Dendritic cell treated with granulocyte-macrophage colony-stimulating factor and Interleukin-4, amounts not matched to agents 40 ng/mL and 50 ng/mL, for 4 days (primary cell): ENCODE results near the gene PTPRN2.
"Not testable (repeated sequence)": the region's sequence is repeated elsewhere in the genome, so short reads cannot be mapped to it uniquely, and the experiment has no call there.

Experiments
- H3K27ac Mint-ChIP-seq: one replicate; pipeline ENCODE4 v1.8.0; 2022; ENCODE audit warnings: mild to moderate bottlenecking, mixed read lengths
- H3K27me3 Mint-ChIP-seq: one replicate; pipeline ENCODE4 v1.8.0; 2022; ENCODE audit warnings: mild to moderate bottlenecking, mixed read lengths
- H3K36me3 Mint-ChIP-seq: one replicate; pipeline ENCODE4 v1.8.0; 2022; ENCODE audit warnings: low read depth, mixed read lengths
- H3K4me1 Mint-ChIP-seq: one replicate; pipeline ENCODE4 v1.8.0; 2022; ENCODE audit warnings: low read depth, mixed read lengths
- H3K4me3 Mint-ChIP-seq: one replicate; pipeline ENCODE4 v1.8.0; 2022; ENCODE audit warnings: mild to moderate bottlenecking, moderate library complexity, mixed read lengths
- H3K9me3 Mint-ChIP-seq: one replicate; pipeline ENCODE4 v1.8.0; 2022; ENCODE audit warnings: mixed read lengths
- intact Hi-C: fragments of 100-400 bp; cut with micrococcal nuclease; formaldehyde crosslinking; loops from one replicate; pipeline ENCODE4 v1.15.0; 2022

PTPRN2 gene

DNA sequence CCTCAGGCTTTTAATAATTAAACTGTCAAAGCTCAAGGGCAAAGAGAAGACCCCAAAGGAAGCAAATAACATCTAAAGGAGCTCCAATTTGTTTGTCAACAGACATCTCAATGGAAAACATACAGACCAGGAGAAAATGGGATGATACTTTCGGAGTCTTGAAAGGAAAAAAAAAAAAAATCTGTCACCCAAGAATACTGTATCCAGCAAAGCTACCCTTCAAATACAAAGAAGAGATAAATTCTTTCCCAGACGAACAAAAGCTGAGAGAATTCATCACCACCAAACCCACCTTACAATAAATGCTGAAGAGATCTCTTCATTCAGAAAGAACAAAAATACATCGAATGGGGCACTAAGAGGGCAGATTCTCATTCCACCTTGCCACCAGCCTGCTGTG lies 232.8 kb downstream of the PTPRN2 start:
- H3K36me3 Mint-ChIP-seq: no peaks in the 10 kb centered on the region
- no peaks in the 10 kb centered on the region for H3K27me3 Mint-ChIP-seq
- H3K9me3 Mint-ChIP-seq: no peaks in the 10 kb centered on the region

GRCh38 chr7:158353606-158354570 lies 233.7 kb downstream of the PTPRN2 start:
- intact Hi-C loops: no loop called here
- no peaks in the 10 kb centered on the region for H3K36me3 Mint-ChIP-seq
- no peaks in the 10 kb centered on the region for H3K9me3 Mint-ChIP-seq
- H3K4me3 Mint-ChIP-seq: no peak overlapping the region
- H3K4me1 Mint-ChIP-seq: no peaks in the 10 kb centered on the region
- no peak overlapping the region for H3K27ac Mint-ChIP-seq
- no peaks in the 10 kb centered on the region for H3K27me3 Mint-ChIP-seq

More for the DNA sequence above, 232.8 kb downstream of the PTPRN2 start:
- intact Hi-C loops: no loop called here
- H3K4me3 Mint-ChIP-seq: no peak overlapping the region
- H3K27ac Mint-ChIP-seq: no peak overlapping the region
- H3K4me1 Mint-ChIP-seq: no peaks in the 10 kb centered on the region

DNA sequence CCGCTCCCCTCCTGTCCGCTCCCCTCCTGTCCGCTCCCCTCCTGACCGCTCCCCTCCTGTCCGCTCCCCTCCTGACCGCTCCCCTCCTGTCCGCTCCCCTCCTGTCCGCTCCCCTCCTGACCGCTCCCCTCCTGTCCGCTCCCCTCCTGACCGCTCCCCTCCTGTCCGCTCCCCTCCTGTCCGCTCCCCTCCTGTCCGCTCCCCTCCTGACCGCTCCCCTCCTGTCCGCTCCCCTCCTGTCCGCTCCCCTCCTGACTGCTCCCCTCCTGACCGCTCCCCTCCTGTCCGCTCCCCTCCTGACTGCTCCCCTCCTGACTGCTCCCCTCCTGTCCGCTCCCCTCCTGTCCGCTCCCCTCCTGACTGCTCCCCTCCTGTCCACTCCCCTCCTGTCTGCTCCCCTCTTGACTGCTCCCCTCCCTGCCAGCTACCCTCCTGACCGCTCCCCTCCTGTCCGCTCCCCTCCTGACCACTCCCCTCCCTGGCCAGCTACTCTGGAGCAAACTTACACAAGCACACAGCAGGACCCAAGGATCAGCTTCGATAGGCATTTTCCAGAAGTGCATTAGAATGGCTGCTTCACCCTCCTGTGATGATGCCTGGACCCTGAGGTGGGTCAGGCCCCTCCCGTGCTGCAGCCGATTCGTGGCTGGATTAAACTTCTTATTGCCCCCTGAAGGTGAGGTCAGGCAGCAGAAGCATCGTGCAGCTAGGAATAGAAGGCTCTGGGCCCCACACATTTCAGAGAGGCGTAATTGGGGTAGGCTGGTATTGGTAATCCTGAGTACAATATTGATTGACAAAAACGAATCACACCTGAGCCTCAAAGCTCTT lies 235.5 kb downstream of the PTPRN2 start:
- H3K4me1 Mint-ChIP-seq, H3K4me3 Mint-ChIP-seq, H3K36me3 Mint-ChIP-seq, H3K9me3 Mint-ChIP-seq, H3K27ac Mint-ChIP-seq, intact Hi-C loops, H3K27me3 Mint-ChIP-seq: not testable (repeated sequence)

DNA sequence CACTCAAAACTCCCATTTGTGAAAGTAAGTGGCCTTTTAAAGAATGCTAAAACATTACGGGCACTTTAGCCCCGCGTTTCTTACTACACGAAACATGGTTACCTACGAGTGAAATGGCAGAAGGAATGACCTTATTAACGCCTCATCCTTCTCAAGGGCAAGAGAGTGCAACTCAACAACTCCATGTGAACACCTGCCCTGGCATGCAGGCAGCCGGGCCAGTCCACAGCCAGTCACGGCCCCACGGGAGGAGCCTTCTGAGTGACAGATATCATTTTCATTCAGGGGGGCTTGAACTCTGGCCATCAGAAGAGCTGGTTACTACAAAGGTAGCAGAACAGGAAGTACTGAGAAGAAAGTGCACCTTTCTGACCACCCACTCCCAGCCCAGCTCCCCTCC lies 236.1 kb downstream of the PTPRN2 start:
- Mint-ChIP-seq H3K27me3 (no peaks in the 10 kb centered on the region), H3K4me1 (no peaks in the 10 kb centered on the region), H3K27ac (no peak overlapping the region), H3K4me3 (no peak overlapping the region), H3K9me3 (no peaks in the 10 kb centered on the region), H3K36me3 (no peaks in the 10 kb centered on the region)
- intact Hi-C loops: no loop called here

DNA sequence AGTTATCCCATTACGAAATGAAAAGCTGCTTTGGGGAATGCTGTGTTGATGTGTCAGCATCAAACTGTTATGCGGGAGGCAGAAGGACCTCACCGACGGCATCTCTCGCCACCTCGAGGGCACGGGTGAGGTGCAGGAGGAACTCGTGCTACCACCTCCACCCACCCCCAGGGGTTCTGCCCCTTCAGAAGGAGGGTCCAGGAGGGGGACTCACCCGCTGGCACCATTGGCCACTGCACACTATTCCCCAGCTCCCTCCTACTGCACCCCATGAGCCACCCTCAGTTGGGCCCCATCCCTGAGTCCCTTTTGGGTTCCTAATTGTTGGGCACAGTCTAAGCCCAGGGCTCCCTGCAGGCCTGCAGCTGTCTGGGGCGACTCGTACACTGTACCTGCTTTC lies 236.6 kb downstream of the PTPRN2 start:
- Mint-ChIP-seq H3K9me3 (no peaks in the 10 kb centered on the region), H3K27me3 (no peaks in the 10 kb centered on the region), H3K4me3 (no peak overlapping the region), H3K36me3 (no peaks in the 10 kb centered on the region), H3K4me1 (no peaks in the 10 kb centered on the region), H3K27ac (no peak overlapping the region)
- intact Hi-C loops: no loop called here

- Mint-ChIP-seq H3K4me1 (no peaks in the 10 kb centered on the region), H3K36me3 (no peaks in the 10 kb centered on the region), H3K9me3 (no peaks in the 10 kb centered on the region), H3K27me3 (no peaks in the 10 kb centered on the region), H3K4me3 (no peak overlapping the region), H3K27ac (no peak overlapping the region)
- intact Hi-C loops: no loop called here
Measured at GRCh38 chr7:158350166-158350900, 237.3 kb downstream of the PTPRN2 start.

DNA sequence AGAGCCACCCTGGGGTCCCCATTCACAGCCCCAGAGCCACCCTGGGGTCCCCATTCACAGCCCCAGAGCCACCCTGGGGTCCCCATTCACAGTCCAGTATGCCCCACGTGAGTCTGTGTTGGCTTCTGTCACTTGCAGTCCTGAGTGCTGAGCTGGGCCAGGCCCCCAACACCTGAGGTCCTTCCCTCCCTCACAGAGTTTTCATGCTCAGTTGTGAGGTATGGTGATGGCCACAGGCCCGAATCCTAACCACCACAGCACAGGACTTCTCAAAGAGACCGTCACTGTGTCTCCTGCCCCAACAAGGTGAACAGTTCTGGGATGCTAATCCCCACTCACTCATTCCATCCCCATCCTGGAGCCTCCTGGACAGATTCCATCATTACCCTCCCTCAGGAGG lies 239.2 kb downstream of the PTPRN2 start:
- Mint-ChIP-seq H3K36me3 (no peaks in the 10 kb centered on the region), H3K27me3 (no peaks in the 10 kb centered on the region), H3K27ac (no peak overlapping the region), H3K4me3 (no peak overlapping the region), H3K9me3 (no peaks in the 10 kb centered on the region), H3K4me1 (no peaks in the 10 kb centered on the region)
- intact Hi-C loops: no loop called here

DNA sequence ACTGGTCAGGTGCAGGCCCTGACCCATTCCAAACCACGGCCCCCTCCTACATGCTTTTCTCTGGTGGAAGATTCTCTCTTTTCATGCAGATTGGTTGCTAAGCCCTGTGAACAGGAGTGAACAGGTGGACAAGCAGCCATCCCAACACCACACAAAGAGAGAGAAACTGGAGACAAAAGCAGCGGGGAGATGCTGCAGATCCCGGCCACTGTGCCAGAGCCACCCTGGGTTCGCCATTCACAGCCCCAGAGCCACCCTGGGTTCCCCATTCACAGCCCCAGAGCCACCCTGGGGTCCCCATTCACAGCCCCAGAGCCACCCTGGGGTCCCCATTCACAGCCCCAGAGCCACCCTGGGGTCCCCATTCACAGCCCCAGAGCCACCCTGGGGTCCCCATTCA lies 239.6 kb downstream of the PTPRN2 start:
- H3K36me3 Mint-ChIP-seq, H3K9me3 Mint-ChIP-seq, H3K27ac Mint-ChIP-seq, H3K4me3 Mint-ChIP-seq, H3K27me3 Mint-ChIP-seq, intact Hi-C loops, H3K4me1 Mint-ChIP-seq: not testable (repeated sequence)

DNA sequence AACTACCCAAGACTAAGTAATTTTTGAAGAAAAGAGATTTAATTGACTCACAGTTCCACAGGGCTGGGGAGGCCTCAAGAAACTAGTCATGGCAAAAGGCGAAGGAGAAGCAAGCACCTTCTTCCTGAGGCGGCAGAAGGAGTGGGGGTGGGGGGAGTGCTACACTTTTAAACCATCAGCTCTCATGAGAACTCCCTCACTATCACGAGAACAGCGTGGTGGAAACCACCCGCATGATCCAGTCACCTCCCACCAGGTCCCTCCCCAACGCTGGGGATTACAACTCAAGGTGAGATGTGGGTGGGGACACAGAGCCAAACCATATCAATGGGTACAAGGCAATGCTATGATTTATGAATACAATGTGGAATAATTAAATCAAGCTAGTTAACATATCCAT lies 241.9 kb downstream of the PTPRN2 start:
- H3K4me1 Mint-ChIP-seq: no peaks in the 10 kb centered on the region
- no peak overlapping the region for H3K4me3 Mint-ChIP-seq

GRCh38 chr7:158344706-158345300 lies 242.8 kb downstream of the PTPRN2 start:
- Mint-ChIP-seq H3K9me3 (peaks cover 34% of the 10 kb centered on the region), H3K4me3 (no peak overlapping the region), H3K27ac (no peak overlapping the region), H3K4me1 (no peaks in the 10 kb centered on the region), H3K27me3 (no peaks in the 10 kb centered on the region), H3K36me3 (no peaks in the 10 kb centered on the region)
- intact Hi-C loops: no loop called here

More for the DNA sequence above, 241.9 kb downstream of the PTPRN2 start:
- intact Hi-C loops: no loop called here
- H3K36me3 Mint-ChIP-seq: no peaks in the 10 kb centered on the region
- no peak overlapping the region for H3K27ac Mint-ChIP-seq
- H3K27me3 Mint-ChIP-seq: no peaks in the 10 kb centered on the region
- peaks cover 26% of the 10 kb centered on the region for H3K9me3 Mint-ChIP-seq

- Mint-ChIP-seq H3K4me1 (no peaks in the 10 kb centered on the region), H3K27me3 (no peaks in the 10 kb centered on the region), H3K27ac (no peak overlapping the region), H3K9me3 (peaks cover 34% of the 10 kb centered on the region), H3K36me3 (no peaks in the 10 kb centered on the region), H3K4me3 (no peak overlapping the region)
- intact Hi-C loops: no loop called here
Measured at GRCh38 chr7:158343936-158344455, 243.6 kb downstream of the PTPRN2 start.

GRCh38 chr7:158343526-158343925 lies 244.1 kb downstream of the PTPRN2 start:
- Mint-ChIP-seq H3K9me3 (peaks cover 34% of the 10 kb centered on the region), H3K4me3 (no peak overlapping the region)

GRCh38 chr7:158341097-158341496 lies 246.5 kb downstream of the PTPRN2 start:
- intact Hi-C loops, H3K4me1 Mint-ChIP-seq, H3K4me3 Mint-ChIP-seq, H3K36me3 Mint-ChIP-seq, H3K27ac Mint-ChIP-seq, H3K27me3 Mint-ChIP-seq: not testable (repeated sequence)
- peaks cover 51% of the 10 kb centered on the region for H3K9me3 Mint-ChIP-seq

More at GRCh38 chr7:158343526-158343925, 244.1 kb downstream of the PTPRN2 start:
- Mint-ChIP-seq H3K27me3 (no peaks in the 10 kb centered on the region), H3K27ac (no peak overlapping the region), H3K4me1 (no peaks in the 10 kb centered on the region), H3K36me3 (no peaks in the 10 kb centered on the region)
- intact Hi-C loops: no loop called here
